Muscle of leg (tissue), 11 donors: ENCODE measurements around the gene CRIP1. TPM values are rescaled to one million over a fixed set of nuclear protein-coding genes. Genes with fewer than 3 reads are reported as not detected.

ENCODE experiments used
- DNase-seq: peaks from one replicate; pipeline ENCODE4 v3.0.0; 2013
- H3K27ac ChIP-seq: one replicate; pipeline ENCODE4 v1.5.1; 2013; ENCODE audit warnings: mild to moderate bottlenecking, low read length, control low read depth
- H3K27me3 ChIP-seq: one replicate; pipeline ENCODE4 v1.6.1; 2013; ENCODE audit warnings: low read length; ENCODE audit not compliant: control insufficient read depth, insufficient read depth
- H3K36me3 ChIP-seq: one replicate; pipeline ENCODE4 v1.6.1; 2013; ENCODE audit warnings: low read length; ENCODE audit not compliant: control insufficient read depth, insufficient read depth
- H3K4me1 ChIP-seq: one replicate; pipeline ENCODE4 v1.6.1; 2013; ENCODE audit warnings: low read length; ENCODE audit not compliant: control insufficient read depth, insufficient read depth
- H3K4me3 ChIP-seq: one replicate; pipeline ENCODE4 v1.5.1; 2013; ENCODE audit warnings: low read length, control low read depth
- H3K9me3 ChIP-seq: replicated peaks from 2 replicates; pipeline ENCODE4 v1.6.1; 2013; ENCODE audit warnings: low read depth, low read length; ENCODE audit not compliant: control insufficient read depth
- WGBS: methylation state at CpG from one replicate; pipeline ENCODE4 v1.1.5; 2013; ENCODE audit warnings: missing lambda C conversion rate; ENCODE audit not compliant: insufficient coverage; 5-methylcytosine and 5-hydroxymethylcytosine counted together
- polyA plus RNA-seq, 8 donors: library from polyadenylated mRNA; unstranded; fragments of 120-200 nt; gene quantifications; one replicate each; pipeline versions ENCODE4 v1.2.1 to v1.2.3, GENCODE V29; 2013; ENCODE audit warnings: inconsistent platforms in 1 of 8, low replicate concordance in 1 of 8; ENCODE audit not compliant: insufficient read length in 8 of 8, insufficient read depth in 1 of 8
- total RNA-seq: library from RNA; stranded (reverse); fragments of 120-200 nt; gene quantifications from one replicate; pipeline ENCODE4 v1.2.4, GENCODE V29; 2013

The CRIP1 gene
- total and polyA plus RNA-seq, 9 donors = 32.6 to 64.4 (median 56.2) TPM

DNA sequence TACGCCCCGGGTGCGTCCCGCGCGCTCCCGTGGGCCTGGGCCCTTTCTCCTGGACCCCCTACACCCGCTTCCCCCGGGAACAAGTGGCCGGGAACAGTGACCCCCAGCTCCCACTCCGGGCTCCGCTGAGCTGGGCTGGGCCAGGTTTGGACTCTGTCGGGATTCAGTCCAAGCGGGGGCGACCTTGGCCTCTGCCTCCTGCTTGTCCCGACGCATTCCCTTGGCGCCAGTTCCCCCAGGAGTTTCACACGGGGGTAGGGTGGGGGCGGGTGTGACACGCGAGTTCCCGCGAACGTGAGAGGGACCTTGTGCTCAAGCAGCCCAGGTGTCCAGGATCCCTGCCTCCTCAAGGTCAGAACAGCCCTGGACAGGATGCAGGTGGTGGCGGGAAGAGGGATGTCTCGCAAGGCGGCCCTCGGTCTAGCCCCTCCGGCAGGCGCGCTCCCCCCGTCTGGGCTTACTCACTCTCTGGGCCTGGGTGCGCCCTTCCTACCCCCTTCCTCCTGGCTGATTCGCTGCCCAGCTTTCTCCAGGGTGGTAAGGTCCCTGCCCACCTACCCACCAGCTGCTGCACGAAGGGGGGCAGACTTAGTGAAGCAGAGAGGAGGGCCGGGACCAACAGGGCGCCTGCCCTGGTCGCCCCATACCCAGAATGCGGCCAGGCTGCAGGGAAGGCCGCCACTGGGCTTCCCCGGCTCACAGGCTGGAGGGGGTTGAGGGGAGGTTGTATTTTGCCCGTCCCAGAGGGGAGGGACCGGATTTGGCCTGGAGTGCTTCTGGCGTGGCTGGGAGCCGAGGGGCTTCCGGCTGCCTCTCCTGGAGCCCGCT is 11.2 kb upstream of the CRIP1 start:
- 4% methylated on average over 42 of the region's 48 CpGs for WGBS
- H3K4me3 ChIP-seq = peak overlapping the region; percentile 62
- H3K9me3 ChIP-seq = no peaks in the 10 kb centered on the region
- DNase-seq = peak; percentile 69
- peak overlapping the region; percentile 95 for H3K27ac ChIP-seq
- H3K36me3 ChIP-seq = peaks cover 17% of the 10 kb centered on the region
- H3K27me3 ChIP-seq = peaks cover 7% of the 10 kb centered on the region
- H3K4me1 ChIP-seq = peaks cover 71% of the 10 kb centered on the region

DNA sequence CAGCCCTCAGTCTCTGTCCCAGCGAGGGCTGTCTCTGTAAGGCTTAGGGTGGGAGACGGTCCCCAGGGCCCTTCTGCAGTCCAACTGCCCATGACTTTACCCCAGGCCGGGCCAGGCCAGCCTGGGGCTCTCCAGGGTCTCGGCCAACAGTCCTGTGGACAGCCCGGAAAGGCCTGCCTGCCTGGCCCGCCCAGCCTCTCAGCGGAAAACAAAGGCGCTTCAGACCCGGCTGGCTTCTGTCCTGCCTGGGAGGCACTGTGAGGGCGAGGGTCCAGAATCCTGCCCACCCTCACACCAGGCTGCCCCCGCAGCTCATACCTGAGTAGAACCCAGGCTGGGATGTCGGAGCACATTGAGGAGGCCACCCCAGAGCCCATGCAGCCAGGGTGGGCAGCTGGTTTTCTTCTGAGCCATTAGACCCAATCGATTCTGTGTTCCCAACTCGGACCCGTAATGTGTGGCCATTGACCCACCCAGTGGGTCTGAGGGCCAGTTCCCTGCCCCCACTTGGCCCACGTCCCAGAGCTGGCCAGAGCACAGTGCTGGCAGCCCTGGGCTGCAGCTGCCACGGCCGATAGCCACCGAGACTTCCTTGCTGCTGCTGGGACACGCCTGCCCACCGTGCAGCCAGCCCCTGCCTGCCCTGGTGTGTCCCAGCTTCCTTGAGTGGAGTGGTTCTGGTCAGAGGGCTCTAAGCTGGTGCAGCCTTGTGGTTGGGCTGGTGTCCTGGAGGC is 10.4 kb upstream of the CRIP1 start:
- Histone ChIP-seq H3K4me3 (peak overlapping the region; percentile 62), H3K9me3 (no peaks in the 10 kb centered on the region), H3K4me1 (peaks cover 71% of the 10 kb centered on the region), H3K27ac (peak overlapping the region; percentile 95), H3K27me3 (peaks cover 7% of the 10 kb centered on the region), H3K36me3 (peaks cover 13% of the 10 kb centered on the region)
- 14% methylated on average over 20 of the region's 21 CpGs for WGBS
- peak; percentile 83 for DNase-seq

DNA sequence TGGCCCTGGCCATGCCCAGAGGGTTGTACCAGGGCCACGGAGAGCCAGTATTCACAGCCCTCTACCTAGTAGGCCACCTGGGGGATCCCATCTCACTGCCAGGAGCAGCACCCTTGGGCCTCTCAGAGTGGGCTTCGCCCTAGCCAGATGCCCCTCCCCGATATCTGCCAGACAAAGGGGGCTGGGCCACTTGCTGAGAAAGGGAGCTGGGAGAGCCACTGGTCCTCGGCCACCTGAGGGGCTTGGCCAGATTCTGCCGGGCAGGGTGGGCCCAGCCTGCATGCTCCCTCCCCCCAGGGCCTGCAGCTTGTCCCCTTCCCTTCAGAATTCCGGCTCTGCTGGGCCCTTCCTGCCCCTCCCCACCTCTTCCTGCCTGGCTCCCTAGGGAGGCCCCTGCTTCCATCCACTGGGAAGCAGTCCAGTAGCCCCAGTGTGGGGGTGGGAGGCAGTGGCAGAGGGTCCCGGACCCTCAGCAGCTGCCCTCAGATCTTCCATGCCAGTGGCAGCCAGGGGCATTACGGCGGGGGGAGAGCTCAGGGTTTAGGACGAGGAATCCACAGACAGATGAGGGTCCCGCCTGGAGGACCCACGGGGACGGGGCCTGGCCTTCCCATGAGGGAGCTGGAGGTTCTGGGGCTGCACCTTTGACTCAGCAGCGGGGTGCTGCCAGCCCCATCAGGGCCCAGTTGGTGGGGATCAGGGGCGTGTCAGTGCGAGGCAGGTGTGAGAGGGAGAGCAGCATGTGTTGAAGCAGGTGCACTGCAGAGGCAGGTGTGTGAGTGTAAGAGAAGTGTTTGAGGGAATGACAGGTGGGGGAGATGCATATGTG is 9.6 kb upstream of the CRIP1 start:
- WGBS = 46% methylated on average over 11 of the region's 16 CpGs
- Histone ChIP-seq H3K27me3 (peaks cover 7% of the 10 kb centered on the region), H3K9me3 (no peaks in the 10 kb centered on the region), H3K36me3 (peaks cover 13% of the 10 kb centered on the region), H3K27ac (peak overlapping the region; percentile 95), H3K4me1 (peaks cover 72% of the 10 kb centered on the region), H3K4me3 (peak overlapping the region; percentile 62)
- DNase-seq = peak; percentile 57

DNA sequence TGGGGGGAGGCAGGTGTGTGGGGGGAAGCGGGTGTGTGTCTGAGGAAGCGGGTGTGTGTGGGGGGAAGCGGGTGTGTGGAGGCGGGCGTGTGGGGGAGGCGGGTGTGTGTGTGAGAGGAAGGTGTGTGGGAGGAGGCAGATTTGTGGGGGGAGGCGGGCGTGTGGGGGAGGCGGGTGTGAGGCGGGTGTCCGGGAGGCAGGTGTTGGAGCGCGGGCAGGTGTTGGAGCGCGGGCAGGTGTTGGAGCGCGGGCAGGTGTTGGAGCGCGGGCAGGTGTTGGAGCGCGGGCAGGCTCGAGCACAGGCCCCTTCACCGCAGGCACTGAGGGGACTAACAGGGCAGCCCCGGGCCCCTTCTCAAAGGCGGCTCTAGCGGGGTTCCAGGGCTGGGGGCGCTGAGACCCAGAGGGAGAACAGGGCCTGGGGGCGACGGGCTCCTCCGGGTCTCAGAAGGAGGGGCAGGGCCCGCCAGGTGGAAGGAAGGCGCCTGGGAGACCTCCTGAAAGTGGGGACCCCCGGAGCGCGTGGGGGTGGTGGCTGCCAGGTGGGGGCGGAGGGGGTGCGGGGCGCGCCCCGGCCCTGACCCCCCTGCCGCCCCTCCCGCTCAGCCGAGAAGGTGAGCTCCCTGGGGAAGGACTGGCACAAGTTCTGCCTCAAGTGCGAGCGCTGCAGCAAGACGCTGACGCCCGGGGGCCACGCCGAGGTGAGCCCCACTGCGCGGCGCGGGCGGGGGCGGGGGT is 8.9 kb upstream of the CRIP1 start:
- 32% methylated on average over 42 of the region's 56 CpGs for WGBS

DNA sequence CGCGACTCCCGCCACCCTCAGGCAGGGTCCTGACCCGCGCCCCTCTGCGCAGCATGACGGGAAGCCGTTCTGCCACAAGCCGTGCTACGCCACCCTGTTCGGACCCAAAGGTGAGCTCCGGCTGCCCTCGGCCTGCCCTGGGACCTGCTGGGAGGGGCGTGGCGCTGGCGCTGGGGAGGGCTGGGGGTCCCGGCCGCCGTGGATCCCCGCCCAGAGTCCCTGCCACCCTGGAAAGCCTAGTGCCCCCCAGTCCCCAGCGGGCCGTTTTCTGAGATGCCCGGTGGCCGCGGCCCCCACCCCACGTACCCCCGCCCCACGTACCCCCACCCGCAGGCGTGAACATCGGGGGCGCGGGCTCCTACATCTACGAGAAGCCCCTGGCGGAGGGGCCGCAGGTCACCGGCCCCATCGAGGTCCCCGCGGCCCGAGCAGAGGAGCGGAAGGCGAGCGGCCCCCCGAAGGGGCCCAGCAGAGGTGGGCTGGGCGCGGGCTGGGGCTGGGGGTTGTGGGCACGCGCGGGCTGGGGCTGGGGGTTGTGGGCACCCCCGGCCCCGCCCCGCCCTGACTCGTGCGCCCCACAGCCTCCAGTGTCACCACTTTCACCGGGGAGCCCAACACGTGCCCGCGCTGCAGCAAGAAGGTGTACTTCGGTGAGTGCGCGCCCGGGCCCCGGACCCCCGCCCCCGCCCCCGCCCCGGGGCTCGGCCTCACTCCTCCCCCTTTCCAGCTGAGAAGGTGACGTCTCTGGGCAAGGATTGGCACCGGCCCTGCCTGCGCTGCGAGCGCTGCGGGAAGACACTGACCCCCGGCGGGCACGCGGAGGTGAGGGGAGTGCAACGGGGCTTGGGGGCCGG is 8.1 kb upstream of the CRIP1 start:
- DNase-seq = no peak
- Histone ChIP-seq H3K4me3 (no peak overlapping the region), H3K4me1 (peaks cover 72% of the 10 kb centered on the region), H3K27me3 (peaks cover 7% of the 10 kb centered on the region), H3K36me3 (peaks cover 13% of the 10 kb centered on the region), H3K27ac (no peak overlapping the region), H3K9me3 (no peaks in the 10 kb centered on the region)
- WGBS = 33% methylated on average over 53 of the region's 81 CpGs

More for the DNA sequence above, 8.9 kb upstream of the CRIP1 start:
- Histone ChIP-seq H3K36me3 (peaks cover 13% of the 10 kb centered on the region), H3K27ac (peak overlapping the region; percentile 95), H3K4me1 (peaks cover 72% of the 10 kb centered on the region), H3K9me3 (no peaks in the 10 kb centered on the region), H3K4me3 (peak overlapping the region; percentile 62), H3K27me3 (peaks cover 7% of the 10 kb centered on the region)
- DNase-seq = peak; percentile 54

DNA sequence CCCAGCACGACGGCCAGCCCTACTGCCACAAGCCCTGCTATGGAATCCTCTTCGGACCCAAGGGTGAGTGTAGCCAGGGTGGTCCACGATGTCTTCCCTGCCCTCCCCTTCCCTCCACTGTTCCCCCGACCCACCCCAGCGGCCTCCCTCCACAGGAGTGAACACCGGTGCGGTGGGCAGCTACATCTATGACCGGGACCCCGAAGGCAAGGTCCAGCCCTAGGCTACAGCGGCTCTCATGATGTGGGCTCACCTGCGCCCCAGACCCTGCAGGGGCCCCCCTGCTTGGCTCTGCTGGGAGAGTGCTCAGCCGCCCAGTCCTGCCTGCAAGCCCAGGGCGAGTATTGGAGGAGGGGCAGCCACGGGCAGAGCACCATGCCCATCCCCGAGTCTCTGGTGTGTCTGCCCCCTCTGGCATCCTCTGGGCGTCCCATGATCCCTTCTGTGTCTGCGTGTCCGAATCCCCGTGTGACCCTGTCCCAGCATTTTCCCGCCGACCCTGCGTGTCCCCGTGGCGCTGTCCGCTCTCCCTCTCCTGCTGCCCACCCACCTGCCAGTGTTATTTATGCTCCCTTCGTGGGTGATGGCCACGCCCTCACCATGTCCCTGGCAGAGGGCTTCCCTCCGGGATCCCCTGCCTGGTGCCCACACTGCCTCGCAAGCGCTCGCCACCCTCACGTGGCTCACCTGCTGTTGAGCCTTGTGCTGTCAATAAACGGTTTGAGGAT is 7.1 kb upstream of the CRIP1 start:
- no peak overlapping the region for H3K4me3 ChIP-seq
- peak overlapping the region; percentile 13 for H3K27ac ChIP-seq
- peaks cover 13% of the 10 kb centered on the region for H3K36me3 ChIP-seq
- peaks cover 78% of the 10 kb centered on the region for H3K4me1 ChIP-seq
- peaks cover 7% of the 10 kb centered on the region for H3K27me3 ChIP-seq
- 54% methylated on average over 33 of the region's 34 CpGs for WGBS
- DNase-seq = no peak
- H3K9me3 ChIP-seq = no peaks in the 10 kb centered on the region

DNA sequence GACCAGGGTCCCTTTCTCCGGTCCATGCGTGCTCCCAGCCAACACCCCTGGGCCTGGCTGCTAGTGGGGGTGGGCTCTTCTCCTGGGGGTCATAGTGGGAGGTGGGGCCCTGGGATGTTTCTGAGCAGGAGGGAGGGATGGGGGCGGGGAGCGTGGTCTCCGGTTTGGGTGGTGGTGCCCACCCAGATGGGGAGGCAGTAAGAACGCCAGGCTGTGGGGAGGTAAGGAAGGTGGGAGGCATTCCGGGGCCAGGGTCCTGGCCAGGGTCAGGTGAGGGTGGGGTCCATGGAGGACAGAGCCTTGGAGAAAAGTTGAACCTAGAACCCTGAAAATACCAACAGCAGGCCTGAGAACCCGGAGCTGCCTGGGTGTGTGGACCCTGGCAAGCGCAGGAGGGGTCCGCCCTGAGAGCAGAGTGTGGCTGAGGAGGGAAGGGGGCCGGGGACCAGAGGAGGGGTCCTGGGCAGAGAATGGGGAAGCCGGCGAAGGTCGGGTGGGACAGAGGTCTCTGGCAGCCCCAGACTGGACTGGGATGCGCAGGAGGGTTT is 6.4 kb upstream of the CRIP1 start:
- DNase-seq = no peak
- WGBS = 66% methylated on average over 10 of the region's 15 CpGs
- Histone ChIP-seq H3K27ac (peak overlapping the region; percentile 99), H3K9me3 (no peaks in the 10 kb centered on the region), H3K27me3 (peaks cover 7% of the 10 kb centered on the region), H3K36me3 (peaks cover 13% of the 10 kb centered on the region), H3K4me1 (peaks cover 83% of the 10 kb centered on the region), H3K4me3 (no peak overlapping the region)
